HG03280 (cell line): Measurements from ENCODE around the gene TBX3.

Experiments
- ATAC-seq: cut with Tn5 transposase; IDR thresholded peaks from one replicate; pipeline ENCODE4 v1.9.1; 2021; ENCODE audit warnings: mild to moderate bottlenecking, moderate library complexity; ENCODE audit not compliant: unreplicated experiment

Gene TBX3

GRCh38 chr12:114683709-114684097 lies 272 bp downstream of the TBX3 start:
- ATAC-seq: no peak

DNA sequence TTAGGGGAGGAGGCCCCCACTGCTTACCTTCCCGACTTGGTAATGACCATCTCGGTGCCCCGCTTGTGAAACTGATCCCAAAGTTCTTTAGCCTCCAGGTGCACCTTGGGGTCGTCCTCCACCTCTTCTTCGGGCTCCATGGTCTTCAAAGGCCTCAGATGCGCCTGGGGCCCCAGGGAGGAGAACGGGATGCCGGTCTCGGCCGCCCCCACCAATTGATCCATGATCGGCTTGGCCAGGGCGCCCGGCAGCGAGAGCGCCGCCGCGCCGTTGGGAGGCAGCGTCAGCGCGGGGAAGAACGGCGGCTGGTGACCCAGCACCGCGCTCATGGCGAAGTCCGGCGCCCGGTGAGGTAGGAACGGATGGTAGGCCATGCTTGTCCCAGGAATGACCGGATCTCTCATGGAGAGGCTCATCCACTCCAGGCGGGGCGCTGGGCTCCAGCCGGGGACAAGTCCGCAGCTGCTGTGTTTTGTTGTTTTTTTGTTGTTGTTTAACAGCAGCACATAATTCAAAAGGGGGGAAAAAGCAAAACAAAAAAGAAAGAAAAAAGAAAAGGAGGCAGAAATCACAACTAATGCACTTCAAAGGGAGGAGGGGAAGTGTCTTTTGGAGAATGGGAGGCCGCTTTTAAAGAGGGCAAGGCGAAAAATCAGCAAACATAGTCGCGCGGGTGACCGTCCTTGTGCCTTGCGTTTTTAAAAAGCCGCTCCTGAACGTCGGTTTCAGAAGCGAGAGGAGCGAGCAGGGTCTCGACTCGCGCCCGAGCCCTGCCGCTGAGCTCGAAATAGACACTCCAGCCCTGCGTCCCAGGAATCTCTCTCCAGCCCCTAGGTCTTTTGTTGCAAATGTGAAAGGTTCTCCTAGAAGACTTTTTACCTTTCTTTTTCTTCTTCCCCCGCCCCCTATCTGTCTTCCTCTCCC lies 928 bp downstream of the TBX3 start:
- ATAC-seq: no peak

- ATAC-seq: no peak
These were observed 1.7 kb downstream of the TBX3 start for GRCh38 chr12:114682106-114682784.

GRCh38 chr12:114681116-114681871 lies 2.7 kb downstream of the TBX3 start:
- ATAC-seq: no peak

GRCh38 chr12:114680604-114681069 lies 3.3 kb downstream of the TBX3 start:
- no peak for ATAC-seq

- ATAC-seq: no peak
These were observed 4.0 kb downstream of the TBX3 start for GRCh38 chr12:114679942-114680341.

DNA sequence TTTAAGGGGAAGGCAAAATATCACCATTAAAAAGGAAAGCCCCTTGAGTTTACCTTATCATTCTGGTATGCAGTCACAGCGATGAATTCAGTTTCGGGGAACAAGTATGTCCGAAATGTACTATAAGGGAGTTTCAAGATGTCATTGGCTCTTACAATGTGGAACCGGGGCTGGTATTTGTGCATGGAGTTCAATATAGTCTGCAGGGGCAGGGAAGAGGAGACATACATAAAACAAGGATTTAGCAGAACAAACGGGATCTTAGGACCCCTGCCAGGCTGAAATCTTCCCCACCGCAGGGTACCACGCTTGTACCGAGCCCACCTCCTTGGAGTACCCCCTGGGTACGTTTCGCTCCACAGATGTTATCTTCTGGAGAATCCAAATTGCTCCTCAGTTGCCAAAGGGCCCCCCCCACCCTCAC lies 4.5 kb downstream of the TBX3 start:
- no peak for ATAC-seq

DNA sequence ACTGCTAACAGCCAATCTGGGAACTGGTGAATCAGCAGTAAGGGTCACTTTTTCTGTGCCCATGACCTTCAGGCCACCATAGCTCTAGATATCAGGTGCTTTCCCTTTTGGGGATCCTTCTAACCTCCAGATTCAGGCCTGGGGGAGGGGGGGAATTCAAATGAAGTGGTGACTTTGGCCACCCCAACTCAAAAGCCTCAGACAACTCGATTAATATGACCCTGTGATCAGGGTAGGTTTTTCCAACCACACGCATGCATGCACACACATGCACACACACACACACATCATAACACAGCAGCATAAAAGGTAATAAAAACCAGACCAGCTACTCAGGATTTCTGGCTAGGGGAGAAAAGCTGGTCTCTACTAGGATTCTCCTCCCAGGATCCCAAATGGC lies 5.3 kb downstream of the TBX3 start:
- ATAC-seq: no peak

- ATAC-seq: no peak
These were observed 5.9 kb downstream of the TBX3 start for GRCh38 chr12:114678028-114678427.

GRCh38 chr12:114676142-114676741 lies 7.7 kb downstream of the TBX3 start:
- ATAC-seq: no peak

DNA sequence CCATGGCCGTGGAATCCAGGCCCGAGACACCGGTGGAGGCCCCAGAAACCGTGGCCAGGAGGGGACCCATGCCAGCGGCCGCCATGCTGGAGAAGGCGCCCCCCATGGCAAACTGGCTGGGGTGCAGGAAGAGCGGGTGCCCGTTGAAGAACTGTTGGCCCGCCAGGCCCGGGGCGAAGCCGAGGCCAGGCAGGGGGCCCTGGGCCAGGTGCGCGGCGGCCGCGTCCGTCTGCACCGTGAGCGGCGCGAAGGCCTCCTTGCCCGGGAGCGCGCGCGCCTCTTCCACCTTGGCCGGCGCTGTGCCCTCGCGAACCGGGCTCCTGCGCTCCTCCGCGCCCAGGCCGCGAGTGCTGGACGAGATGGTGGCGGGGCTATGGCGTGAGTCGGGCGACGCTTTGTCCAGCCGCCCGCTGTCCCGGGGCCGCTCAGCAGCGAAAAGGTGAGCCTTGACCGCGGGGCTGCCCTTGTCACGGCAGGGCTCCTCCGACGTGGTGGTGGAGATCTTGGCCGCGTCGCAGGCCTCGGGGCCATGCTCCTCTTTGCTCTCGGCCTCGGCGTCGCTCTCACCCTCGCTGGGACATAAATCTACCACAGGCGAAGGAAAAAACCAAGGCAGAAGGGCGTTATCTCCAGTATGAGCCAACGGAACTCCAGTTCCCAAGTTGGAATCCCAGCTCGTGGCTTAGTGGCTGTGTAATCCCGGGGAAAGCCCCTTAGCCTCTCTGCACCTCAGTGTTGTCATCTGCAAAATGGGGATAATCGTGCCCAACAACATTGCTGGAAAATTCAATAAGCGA lies 9.5 kb downstream of the TBX3 start:
- ATAC-seq: no peak

DNA sequence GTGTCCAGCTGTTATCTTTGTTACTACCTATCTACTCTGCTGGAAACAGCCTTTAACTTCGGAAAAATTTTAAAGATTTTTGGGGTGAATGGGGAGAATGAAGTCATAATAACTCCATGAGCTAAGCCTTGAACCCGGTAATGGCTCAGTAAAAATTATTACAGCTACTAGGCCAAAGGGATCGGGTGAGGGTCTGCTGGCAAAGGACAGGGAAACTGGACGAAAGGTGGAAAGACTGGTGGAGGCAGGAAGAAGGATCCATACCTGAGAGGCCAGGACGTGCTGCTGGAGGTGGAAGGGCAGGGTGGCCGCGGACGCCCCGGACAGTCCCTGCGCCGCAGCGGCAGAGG lies 10.1 kb downstream of the TBX3 start:
- no peak for ATAC-seq

DNA sequence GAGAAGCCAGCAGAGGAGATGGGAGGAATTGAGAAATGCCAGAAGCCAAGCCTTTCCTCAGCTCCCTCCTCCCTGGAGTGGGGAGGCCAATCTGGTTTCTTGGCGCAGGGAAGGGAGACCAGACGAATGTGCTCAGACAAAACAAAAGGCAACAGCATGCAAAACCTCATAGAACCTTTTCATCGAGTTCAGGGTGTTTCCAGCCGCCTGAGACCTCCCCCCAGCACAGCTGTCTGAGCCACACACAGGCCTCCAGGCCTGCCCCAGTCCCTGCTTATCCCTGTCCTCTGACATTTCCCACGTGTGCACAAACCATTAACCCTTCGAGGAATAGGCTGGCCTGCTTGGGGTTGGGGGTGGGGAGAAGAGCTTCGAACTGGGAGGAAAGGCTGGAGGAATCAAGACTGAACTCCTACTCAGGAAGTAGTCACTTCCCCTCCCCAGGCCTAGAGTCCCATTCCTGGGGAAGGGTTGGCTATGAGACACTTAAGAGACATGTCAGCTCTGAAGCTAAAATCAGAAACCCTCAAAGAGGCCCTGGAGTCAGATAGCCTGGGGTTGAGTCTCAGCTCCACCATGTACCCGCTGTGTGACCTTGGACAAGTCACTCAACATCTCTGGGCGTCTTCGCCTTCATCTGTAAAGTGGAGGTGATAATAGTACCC lies 10.7 kb downstream of the TBX3 start:
- ATAC-seq: no peak

GRCh38 chr12:114672817-114673168 lies 11.2 kb downstream of the TBX3 start:
- ATAC-seq: no peak

GRCh38 chr12:114671443-114672411 lies 12.2 kb downstream of the TBX3 start:
- ATAC-seq: no peak

- no peak for ATAC-seq
These were observed 12.9 kb downstream of the TBX3 start for GRCh38 chr12:114671066-114671442.

GRCh38 chr12:114670291-114670980 lies 13.5 kb downstream of the TBX3 start:
- ATAC-seq: no peak
